Left ventricle myocardium superior (tissue), 1 donor: Measurements from ENCODE around the gene GPR137B. TPM values are rescaled to one million over a fixed set of nuclear protein-coding genes. Genes with fewer than 3 reads are reported as not detected.
"Not testable (repeated sequence)": the region's sequence is repeated elsewhere in the genome, so short reads cannot be mapped to it uniquely, and the experiment has no call there.

Source experiments
- ATAC-seq: fragments of 200-7000 bp; cut with Tn5 transposase; one replicate; pipeline ENCODE4 v1.9.1; 2020; ENCODE audit warnings: mild to moderate bottlenecking, moderate library complexity
- DNase-seq: peaks from one replicate; pipeline ENCODE4 v3.0.0-alpha.2; 2020
- intact Hi-C: fragments of 100-400 bp; cut with micrococcal nuclease; formaldehyde crosslinking; loops from one replicate; pipeline ENCODE4 v1.11.0; 2022
- long read RNA-seq: library from polyadenylated mRNA; unstranded; transcript quantifications from one replicate; pipeline ENCODE4 v2.0.0, GENCODE V29; 2021
- total RNA-seq: library from RNA; stranded (reverse); fragmentation: NEBNext Ultra II Directional; extraction: Animal tissue kit (Norgen Biotek cat#: 25700); gene quantifications from one replicate; pipeline ENCODE4 v1.2.1, GENCODE V29; 2021
- donor health status: DM: no; HTN: yes; CAD: no; lungs with severe emphysema.

GPR137B gene, protein sequence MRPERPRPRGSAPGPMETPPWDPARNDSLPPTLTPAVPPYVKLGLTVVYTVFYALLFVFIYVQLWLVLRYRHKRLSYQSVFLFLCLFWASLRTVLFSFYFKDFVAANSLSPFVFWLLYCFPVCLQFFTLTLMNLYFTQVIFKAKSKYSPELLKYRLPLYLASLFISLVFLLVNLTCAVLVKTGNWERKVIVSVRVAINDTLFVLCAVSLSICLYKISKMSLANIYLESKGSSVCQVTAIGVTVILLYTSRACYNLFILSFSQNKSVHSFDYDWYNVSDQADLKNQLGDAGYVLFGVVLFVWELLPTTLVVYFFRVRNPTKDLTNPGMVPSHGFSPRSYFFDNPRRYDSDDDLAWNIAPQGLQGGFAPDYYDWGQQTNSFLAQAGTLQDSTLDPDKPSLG
- total RNA-seq = 31.6 TPM
- long read RNA-seq, transcript GPR137B-202 (7 exons, 2,042 nt) = major isoform, 68 of 93 reads
- long read RNA-seq, partial matches to known transcripts = 4 of 93 reads
- long read RNA-seq, other reads (novel, unspliced or antisense) = 21 of 93 reads

DNA sequence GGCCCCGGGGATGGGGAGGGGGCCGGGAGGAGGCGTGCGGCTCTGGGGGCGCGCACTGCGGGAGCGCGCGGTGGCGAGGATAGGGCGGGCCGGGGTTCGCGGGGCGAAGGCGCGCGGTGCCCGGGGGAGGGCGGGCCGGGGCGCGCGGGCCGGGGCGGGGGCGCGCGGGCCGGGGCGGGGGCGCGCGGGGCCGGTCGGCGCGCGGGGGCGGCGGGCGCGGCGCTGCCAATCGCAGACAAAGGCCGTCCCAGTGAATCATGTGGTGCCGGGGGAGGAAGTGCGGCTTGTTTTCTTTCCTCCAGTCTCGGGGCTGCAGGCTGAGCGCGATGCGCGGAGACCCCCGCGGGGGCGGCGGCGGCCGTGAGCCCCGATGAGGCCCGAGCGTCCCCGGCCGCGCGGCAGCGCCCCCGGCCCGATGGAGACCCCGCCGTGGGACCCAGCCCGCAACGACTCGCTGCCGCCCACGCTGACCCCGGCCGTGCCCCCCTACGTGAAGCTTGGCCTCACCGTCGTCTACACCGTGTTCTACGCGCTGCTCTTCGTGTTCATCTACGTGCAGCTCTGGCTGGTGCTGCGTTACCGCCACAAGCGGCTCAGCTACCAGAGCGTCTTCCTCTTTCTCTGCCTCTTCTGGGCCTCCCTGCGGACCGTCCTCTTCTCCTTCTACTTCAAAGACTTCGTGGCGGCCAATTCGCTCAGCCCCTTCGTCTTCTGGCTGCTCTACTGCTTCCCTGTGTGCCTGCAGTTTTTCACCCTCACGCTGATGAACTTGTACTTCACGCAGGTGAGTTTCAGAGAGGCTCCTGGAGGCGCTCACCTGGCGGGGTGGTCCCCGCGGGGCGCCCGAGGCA is at the start of gene GPR137B:
GPR137B (plus strand) TSS at position 287 of the 851 bp plus-strand sequence; CDS start at position 371, 84 bp downstream.
- intact Hi-C loops = no loop called here
- ATAC-seq (peak; percentile 56), DNase-seq (peak; percentile 69)

DNA sequence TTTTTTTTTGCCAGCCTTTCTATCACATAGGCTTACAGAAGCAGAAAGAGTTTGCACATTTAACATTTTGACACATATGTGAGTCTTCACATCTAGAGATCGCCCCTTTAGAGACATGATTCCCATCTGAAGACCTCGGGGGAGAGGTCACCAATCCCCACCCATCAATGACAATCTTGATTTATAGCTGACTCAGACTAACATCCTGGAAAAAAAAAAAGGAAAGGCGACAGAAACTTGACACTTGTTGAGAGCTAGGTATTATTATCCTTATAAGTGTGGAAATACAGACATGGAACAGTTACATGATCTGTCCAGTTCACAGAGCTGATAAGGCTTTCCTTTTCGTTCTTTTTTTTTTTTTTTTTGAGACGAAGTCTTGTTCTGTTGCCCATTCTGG is 49.4 kb upstream of the GPR137B start:
- intact Hi-C loops = no loop called here
- ATAC-seq (no peak), DNase-seq (no peak)

DNA sequence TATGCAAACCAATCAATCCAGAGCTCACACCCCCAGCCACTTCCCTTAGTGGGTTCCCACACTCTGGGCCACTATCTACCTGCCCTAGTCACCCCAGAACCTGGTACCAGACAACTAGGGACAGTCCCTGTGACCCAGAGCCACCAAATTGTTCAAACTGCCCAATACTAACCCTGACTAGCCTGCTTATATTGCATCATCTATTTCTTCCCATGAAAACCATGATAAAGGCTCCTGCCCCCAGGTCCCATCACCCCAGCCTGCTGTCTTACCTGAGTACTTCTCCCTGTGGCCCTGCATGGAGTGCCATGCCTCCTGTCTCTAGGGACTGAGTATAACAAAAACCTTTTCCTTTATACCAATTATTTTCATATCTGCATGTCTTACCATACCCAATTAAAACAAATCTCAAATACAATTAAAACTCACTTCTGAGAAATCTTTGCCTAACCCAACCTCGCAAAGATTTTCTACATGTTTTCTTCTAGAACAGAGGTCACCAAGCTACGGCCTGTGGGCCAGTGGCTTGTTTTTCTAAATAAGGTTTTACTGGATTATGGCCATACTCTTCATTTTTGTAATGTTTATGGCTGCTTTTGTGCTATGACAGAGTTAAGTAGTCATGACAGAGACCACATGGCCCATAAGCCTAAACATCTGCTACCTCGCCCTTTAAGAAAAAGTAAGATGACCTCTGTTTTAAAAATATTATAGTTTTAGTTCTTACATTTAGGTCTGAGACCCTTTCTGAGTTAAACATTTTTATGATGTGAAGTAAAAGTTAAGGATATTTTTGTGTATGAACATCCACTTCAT is 46.4 kb upstream of the GPR137B start:
- intact Hi-C loops = no loop called here
- no peak for ATAC-seq
- no peak for DNase-seq

DNA sequence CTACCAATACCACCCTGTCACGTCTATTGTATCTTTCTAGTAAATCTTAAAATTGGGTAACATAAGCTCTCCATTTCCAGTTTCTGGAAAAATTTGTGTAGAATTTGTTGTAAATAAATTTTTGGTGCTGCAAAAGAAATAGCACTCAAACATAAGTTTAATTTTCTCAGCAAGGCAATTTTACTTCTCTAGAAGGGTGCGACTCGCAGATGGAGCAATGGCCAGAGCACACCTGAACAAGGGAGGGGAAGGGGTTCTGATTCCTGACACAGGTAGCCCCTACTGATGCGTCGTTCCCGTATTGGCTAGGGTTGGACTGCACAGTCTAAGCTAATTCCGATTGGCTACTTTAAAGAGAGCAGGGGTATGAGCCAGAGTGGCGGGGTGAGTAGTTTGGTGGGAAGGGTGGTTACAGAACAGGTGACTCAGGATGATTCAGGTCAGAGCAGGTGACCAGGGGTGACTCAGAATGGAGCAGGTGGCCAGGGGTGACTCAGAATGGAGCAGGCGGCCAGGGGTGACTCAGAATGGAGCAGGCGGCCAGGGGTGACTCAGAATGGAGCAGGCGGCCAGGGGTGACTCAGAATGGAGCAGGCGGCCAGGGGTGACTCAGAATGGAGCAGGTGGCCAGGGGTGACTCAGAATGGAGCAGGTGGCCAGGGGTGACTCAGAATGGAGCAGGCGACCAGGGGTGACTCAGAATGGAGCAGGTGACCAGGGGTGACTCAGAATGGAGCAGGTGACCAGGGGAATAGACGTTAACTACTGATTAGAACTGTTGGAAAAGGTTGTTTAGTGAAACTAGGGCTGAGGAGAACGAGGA is 45.5 kb upstream of the GPR137B start:
- DNase-seq (peak; percentile 61), ATAC-seq (peak; percentile 15)
- intact Hi-C loops = not testable (repeated sequence)

DNA sequence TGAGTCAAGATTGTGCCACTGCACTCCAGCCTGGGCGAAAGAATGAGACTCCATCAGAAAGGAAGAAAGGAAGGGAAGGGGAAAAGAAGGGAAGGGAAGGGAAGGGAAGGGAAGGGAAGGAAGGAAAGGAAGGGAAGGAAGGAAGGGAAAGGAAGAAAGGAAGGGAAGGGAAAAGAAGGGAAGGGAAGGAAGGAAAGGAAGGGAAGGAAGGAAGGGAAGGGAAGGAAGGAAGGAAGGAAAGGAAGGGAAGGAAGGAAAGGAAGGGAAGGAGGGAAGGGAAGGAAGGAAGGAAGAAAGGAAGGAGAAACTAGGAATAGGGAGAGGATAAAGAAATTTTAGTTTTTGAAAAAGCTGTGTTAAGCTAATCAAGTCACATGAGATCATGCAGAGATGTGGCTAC is 44.1 kb upstream of the GPR137B start:
- intact Hi-C loops = no loop called here
- DNase-seq (no peak), ATAC-seq (no peak)

DNA sequence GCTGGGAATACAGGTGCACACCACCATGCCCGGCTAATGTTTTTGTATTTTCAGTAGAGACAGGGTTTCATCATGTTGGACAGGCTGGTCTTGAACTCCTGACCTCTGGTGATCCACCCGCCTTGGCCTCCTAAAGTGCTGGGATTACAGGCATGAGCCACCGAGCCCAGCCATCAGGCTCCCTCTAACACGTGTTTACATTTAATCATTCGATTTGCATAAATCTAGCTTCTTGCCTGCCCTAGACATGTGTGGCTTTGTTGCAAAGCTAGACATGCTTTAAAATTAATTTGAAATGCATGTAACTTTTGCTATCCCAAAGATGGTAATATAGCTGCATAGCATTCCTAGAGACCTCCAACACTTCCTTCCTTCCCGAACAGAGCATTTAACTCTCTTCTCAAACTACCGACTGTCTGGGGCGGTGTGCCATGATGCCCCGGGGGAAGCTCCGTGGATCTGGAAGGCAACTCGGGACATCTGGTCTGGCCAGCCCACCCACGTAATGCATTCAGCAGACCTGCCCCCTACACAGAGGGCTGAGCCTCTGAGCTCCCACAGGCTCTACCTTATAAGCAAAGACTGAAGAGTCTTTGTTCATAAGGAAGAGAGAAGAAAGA is 42.9 kb upstream of the GPR137B start:
- DNase-seq = no peak
- ATAC-seq = peak; percentile 18
- intact Hi-C loops = no loop called here

DNA sequence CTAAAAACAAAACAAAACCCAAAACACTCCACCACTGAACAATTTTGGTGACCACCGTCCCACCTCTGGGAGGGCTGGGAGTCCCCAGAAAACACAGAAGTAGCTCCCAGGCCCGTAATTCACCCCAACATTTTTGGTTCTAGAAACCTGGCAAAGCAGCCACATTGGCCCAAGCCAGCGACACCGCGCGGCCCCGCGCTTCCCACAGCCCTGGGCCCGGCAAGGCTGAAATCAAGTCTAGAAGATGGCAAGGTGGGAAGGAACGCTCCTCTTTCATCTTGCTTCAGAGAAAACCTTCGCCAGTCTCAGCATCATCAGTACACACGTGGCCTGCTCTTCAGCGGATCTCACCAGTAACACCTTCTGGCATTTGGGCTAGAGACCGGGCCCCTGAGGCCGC is 41.5 kb upstream of the GPR137B start:
- intact Hi-C loops = loop anchor here (10.0 kb wide), 1 partner anchor 394 kb away; no protein-coding TSS in a partner anchor
- DNase-seq = no peak
- no peak for ATAC-seq

DNA sequence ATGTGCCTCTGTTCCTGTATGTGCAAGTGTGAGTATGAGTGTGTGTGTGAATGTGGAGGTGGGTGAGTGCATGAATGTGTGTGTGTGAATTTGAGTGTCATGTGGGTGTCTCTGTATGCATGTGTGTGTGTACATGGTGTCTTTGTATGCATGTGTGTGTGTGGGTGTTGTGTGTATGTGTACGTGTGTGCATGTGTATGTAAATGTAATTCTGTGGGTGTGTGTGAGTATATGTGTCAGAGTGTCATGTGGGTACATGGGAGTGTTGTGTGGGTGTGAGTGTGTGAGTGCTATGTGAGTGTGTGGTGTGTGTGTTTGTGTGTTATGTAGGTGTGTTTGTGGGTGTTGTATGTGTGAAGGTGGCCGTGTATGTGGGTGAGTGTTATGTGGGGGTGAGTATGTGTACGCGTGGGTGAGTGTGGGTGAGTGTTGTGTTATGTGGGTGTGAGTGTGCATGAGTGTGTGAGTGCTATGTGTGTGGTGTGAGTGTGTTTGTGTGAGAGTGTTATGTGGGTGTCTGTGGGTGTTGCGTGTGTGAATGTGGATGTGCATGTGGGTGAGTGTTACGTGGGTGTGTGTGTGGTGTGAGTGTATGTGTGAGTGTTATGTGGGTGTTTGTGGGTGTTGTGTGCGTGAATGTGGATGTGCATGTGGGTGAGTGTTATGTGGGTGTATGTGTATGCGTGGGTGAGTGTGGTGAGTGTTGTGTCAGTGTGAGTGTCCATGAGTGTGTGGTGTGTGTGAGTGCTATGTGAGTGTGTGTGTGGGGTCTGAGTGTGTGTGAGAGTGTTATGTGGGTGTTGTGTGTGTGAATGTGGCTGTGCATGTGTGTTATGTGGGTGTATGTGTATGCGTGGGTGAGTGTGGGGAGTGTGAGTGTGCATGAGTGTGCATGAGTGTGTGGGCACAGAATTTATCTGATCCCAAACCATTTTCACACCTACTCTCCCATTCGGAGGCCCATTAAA is 40.8 kb upstream of the GPR137B start:
- intact Hi-C loops = loop anchor here (10.0 kb wide), 1 partner anchor 393 kb away; no protein-coding TSS in a partner anchor
- DNase-seq (no peak), ATAC-seq (no peak)

DNA sequence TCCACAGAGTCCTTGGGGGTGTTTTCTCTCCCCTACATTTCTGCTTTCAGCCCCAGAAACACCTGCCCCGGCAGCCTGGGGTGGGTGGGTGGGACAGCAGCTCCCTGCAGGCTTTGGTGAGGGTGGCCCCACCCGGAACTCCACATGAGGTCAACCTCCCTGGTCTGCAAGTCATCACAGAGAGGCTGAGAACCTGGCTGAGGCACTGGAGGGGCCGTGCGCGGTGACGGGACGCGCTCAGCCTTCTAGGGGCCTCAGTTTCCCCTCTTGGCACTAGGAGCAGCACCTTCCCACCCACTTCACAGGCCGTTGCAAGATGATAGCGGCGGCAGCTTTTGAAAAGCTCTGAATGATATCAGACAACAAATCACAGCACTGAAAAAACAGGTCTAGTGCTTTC is 39.7 kb upstream of the GPR137B start:
- no peak for DNase-seq
- intact Hi-C loops = loop anchor here (10.0 kb wide), 1 partner anchor 392 kb away; no protein-coding TSS in a partner anchor
- no peak for ATAC-seq

DNA sequence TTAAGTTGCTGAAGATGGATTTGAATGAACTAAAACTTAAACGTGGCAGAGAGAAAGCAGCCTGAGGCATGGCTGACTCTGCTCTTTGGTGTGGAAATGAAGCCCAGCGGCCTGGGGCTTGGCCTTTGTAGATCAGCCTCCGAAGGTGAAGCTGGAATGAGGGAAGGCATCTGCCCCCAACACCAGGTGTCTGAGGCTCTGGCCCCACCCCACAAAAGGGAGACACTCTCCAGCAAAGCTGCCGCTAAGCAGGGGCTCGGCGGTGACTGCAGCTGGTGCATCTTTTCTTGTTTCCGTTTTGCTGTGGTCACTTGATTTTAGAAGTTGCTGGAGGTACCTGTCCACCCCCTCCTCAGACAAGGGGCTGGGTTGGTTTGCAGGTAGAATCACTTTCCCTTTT is 39.3 kb upstream of the GPR137B start:
- no peak for ATAC-seq
- intact Hi-C loops = loop anchor here (10.0 kb wide), 1 partner anchor 392 kb away; no protein-coding TSS in a partner anchor
- no peak for DNase-seq

DNA sequence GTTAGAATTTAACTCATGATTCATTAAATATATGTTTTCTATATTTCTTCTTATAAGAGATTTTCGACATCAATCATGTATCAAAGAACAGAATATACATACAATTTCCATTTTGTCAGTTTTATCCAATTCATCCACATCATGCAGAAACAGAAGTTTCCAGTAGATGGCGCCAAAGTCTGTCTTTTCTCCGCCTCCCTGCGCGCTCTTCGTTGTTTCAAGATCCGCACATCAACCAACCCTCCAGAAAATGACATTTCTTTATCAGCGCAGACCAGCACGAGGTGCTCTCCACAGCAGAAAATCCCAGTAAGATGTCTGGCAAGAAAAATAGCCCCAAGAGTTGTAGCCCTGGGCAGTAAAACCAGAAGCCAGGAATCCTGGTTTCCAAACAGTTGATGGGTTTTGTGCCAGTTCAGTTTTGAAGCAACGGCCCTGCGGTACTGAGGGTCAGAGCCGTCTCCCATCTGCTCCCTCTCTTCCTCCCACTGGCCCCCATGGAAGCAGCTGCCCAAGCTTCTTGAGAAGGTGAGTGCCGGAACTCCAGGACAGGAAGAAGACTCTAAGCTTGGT is 38.6 kb upstream of the GPR137B start:
- DNase-seq = no peak
- ATAC-seq = peak; percentile 49

DNA sequence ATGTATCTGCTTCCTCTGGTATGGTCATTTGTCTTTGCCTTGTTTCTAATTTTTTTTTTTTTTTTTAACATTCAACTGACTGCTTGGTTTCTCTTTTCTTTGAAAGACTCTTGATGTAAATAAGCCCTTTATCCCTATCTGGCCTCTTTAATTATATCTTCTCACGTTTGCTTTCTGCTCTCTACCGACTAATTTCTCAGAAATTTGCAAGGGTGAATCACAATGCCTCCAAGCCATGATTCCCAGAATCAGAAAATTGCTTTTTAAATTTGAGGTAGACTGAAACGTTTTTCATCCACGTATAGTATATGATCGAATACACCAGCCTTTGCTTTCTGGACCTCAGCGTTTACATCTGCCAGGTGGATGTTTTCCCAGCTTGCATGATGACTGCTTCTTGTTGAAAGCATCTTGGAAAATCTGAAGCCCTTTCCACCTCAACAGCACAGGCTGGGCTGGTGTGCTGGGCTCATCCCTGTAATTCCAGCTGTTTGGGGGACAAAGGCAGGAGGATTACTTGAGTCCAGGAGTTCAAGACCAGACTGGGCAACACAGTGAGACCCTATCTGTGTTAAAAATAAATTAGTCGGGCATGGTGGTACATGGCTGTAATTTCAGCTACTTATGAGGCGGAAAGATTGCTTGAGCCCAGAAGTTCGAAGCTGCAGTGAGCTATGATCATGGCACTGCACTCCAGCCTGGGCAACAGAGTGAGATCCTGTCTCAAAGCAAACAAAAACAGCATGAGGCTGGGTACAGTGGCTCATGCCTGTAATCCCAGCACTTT is 35.0 kb upstream of the GPR137B start:
- intact Hi-C loops = loop anchor here (10.0 kb wide), 1 partner anchor 387 kb away; no protein-coding TSS in a partner anchor
- ATAC-seq = no peak
- DNase-seq = no peak

More for the DNA sequence above, 38.6 kb upstream of the GPR137B start:
- intact Hi-C loops = loop anchor here (10.0 kb wide), 1 partner anchor 391 kb away; no protein-coding TSS in a partner anchor

DNA sequence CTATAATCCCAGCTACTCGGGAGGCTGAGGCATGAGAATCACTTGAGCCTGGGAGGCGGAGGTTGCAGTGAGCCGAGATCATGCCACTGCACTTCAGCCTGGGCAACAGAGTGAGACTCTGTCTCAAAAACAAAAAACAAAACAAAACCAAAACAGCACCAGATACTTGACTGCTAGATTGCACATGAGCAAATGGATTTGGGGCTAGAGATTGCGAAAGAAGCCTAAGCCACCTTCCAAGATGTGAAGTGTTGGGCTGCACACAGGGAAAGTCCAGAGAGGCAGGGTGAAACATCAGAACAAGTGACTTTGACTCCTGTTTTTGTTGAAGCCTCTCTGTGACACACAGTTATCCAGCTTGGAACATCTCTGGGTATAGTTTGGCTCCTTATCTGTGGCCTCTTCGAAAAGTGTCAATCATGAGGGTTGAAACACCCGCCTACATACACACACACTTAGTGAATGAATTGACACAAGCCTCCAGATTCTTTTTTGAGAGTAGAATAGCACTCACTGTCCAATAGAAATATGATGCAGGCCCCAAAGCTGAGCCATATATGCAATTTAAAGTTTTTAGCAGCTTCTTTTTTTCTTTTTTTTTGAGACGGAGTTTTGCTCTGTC is 34.2 kb upstream of the GPR137B start:
- ATAC-seq (no peak), DNase-seq (no peak)
- intact Hi-C loops = loop anchor here (10.0 kb wide), 1 partner anchor 387 kb away; no protein-coding TSS in a partner anchor

DNA sequence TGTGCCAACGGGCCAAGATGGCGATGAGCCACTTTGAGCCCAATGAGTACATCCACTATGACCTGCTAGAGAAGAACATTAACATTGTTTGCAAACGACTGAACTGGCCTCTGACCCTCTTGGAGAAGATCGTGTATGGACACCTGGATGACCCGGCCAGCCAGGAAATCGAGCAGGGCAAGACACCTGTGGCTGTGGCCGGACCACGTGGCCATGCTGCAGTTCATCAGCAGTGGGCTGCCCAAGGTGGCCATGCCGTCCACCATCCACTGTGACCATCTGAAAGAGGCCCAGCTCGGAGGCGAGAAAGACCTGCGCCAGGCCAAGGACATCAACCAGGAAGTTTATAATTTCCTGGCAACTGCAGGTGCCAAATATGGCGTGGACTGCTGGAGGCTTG is 32.2 kb upstream of the GPR137B start:
- ATAC-seq (no peak), DNase-seq (no peak)
- intact Hi-C loops = no loop called here
